ENCODE data around the gene KCNK4. TPM values are rescaled to one million over a fixed set of nuclear protein-coding genes. Genes with fewer than 3 reads are reported as not detected.

KCNK4 gene
- total RNA-seq, 1 experiment from 2014 or later = 1.1 TPM

DNA sequence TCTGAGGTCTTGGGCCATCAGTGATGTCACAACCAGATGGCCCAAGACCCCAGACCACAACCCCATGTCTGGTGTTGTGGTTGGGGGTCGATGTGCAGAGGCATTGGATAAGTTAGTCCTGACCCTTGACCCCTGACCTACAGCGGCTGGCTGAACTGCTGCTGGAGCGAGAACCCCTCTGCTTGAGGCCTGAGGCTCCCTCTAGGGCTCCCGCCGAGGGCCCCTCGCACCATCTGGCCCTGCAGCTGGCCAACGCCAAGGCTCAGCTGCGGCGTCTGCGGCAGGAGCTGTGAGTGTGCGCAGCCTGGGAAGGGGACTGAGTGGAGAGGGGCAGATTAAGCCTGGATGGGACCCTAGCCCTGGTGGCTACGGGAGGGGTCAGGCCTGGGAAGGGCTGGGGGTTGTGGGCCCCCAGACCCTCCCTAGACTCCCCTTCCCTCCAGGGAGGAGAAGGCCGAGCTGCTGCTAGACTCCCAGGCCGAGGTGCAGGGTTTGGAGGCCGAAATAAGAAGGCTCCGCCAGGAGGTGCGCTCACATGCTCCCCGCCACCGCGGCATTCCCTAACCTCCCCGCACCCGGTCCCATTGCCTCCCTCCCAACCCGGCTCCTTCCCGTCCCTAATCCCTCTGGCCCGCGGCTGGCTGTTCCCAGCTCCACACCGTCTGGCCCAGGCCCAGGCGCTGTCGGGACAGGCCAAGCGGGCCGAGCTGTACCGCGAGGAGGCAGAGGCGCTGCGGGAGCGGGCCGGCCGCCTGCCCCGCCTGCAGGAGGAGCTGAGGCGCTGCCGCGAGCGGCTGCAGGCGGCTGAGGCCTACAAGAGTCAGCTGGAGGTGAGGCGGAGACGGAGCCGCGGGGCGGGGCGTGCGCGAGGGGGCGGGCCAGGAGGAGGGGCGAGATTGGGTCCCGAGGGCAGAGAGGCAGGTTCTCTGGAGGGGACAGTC, 51.0 kb downstream of the KCNK4 start:
- intact Hi-C loops (cut with micrococcal nuclease; ENCODE audit: unreplicated experiment) = no loop called here
- POLR2A ChIA-PET = interaction anchor here (0.5 to 0.9 kb wide), 4 partner anchors 15 to 660 kb away, joined by 3 to 7 read pairs (median 4); partner anchors contain the start of genes PRDX5 and TRMT112
- BruUV-seq (replicated peaks) = no TSS peak

DNA sequence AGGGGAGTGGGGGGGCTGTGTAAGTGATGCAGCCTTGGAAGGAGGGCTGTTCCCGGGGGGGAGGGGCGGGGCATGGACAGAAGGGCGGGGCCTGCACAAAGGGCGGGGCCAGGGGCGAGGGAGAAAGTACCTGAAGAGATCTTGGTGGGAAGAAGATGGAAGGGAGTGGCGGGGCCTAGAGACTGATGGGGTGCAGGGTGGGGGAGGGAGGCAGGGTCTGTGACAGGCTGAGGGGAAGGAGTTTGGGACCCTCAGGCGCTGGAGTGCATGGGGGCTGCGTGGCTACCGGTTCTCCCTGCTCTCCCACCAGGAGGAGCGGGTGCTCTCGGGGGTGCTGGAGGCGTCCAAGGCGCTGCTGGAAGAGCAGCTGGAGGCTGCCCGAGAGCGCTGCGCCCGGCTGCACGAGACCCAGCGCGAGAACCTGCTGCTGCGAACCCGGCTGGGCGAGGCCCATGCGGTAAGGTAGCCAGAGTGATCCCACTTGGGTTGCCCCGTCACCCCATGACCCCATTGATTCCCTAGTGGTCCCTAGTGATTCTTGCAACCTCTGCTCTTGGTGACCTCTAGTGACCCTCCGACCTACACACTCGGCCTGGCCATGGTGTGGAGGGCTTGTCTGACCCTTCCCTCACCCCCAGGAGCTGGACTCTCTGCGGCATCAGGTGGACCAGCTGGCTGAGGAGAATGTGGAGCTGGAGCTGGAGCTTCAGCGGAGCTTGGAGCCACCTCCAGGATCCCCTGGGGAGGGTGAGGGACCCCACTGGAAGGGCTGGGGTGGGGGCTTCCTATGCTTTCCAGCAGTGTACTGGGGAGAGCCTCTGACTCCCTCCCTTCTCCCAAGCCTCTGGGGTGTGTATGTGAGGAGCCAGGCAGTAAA, 52.0 kb downstream of the KCNK4 start:
- Histone ChIP-seq H3K27me3 (ENCODE audit: control insufficient read depth, insufficient read depth, low read length) (no peaks in the 10 kb centered on the region), H3K27ac (ENCODE audit: low read length) (peak overlapping the region; percentile 67), H3K4me3 (ENCODE audit: low read depth in 2 of 2, low read length in 2 of 2) (peak overlapping the region; percentile 38 to 60; a peak in 3 of 4 replicates), H3K4me1 (ENCODE audit: control insufficient read depth, insufficient read depth, low read length) (peaks cover 24% of the 10 kb centered on the region), H3K9me3 (ENCODE audit: control insufficient read depth, insufficient read depth, low read depth, low read length) (no peaks in the 10 kb centered on the region), H3K36me3 (ENCODE audit: control insufficient read depth, insufficient read depth, low read length) (no peaks in the 10 kb centered on the region)
- TF ChIP-seq POLR2AphosphoS5 (IDR thresholded peaks at IDR 0.05; ENCODE audit: low read depth, low read length) = 0 out of 2 replicates have a peak, but pooled peaks have one; percentile 5
- TF ChIP-seq, protein P1, sequence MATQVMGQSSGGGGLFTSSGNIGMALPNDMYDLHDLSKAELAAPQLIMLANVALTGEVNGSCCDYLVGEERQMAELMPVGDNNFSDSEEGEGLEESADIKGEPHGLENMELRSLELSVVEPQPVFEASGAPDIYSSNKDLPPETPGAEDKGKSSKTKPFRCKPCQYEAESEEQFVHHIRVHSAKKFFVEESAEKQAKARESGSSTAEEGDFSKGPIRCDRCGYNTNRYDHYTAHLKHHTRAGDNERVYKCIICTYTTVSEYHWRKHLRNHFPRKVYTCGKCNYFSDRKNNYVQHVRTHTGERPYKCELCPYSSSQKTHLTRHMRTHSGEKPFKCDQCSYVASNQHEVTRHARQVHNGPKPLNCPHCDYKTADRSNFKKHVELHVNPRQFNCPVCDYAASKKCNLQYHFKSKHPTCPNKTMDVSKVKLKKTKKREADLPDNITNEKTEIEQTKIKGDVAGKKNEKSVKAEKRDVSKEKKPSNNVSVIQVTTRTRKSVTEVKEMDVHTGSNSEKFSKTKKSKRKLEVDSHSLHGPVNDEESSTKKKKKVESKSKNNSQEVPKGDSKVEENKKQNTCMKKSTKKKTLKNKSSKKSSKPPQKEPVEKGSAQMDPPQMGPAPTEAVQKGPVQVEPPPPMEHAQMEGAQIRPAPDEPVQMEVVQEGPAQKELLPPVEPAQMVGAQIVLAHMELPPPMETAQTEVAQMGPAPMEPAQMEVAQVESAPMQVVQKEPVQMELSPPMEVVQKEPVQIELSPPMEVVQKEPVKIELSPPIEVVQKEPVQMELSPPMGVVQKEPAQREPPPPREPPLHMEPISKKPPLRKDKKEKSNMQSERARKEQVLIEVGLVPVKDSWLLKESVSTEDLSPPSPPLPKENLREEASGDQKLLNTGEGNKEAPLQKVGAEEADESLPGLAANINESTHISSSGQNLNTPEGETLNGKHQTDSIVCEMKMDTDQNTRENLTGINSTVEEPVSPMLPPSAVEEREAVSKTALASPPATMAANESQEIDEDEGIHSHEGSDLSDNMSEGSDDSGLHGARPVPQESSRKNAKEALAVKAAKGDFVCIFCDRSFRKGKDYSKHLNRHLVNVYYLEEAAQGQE (IDR thresholded peaks at IDR 0.05; ENCODE audit: insufficient read depth in 1 of 2, low read depth in 2 of 2, low read length in 1 of 2) = no peak
- ChIA-PET POLR2A (interaction anchor here (0.6 to 0.9 kb wide), 2 partner anchors 14 to 25 kb away, joined by 3 to 7 read pairs; partner anchors contain the start of genes PRDX5 and TRMT112), CTCF (interaction anchor here (0.6 to 2.3 kb wide), 6 partner anchors 10 to 409 kb away, joined by 3 to 33 read pairs (median 11); partner anchors contain the start of genes PRDX5 and TRMT112)
- intact Hi-C loops (cut with micrococcal nuclease; ENCODE audit: unreplicated experiment) = no loop called here
- DNase-seq (ENCODE audit: low read depth, low spot score) = no peak
- peak; percentile 45 for ATAC-seq
- in situ Hi-C loops (cut with HindIII; ENCODE audit: low pct_unique_long_range_greater_than_20kb, low sequenced_read_pairs) = no loop called here
- no TSS peak for BruUV-seq (replicated peaks)

More for the DNA sequence above, 51.0 kb downstream of the KCNK4 start:
- in situ Hi-C loops (cut with HindIII; ENCODE audit: low pct_unique_long_range_greater_than_20kb, low sequenced_read_pairs) = no loop called here
- ATAC-seq = peak; percentile 95
- no peaks in the 10 kb centered on the region for H3K36me3 ChIP-seq (ENCODE audit: control insufficient read depth, insufficient read depth, low read length)
- H3K4me3 ChIP-seq (ENCODE audit: low read depth in 2 of 2, low read length in 2 of 2) = peak overlapping the region; percentile 38 to 60
- DNase-seq (ENCODE audit: low read depth, low spot score) = peak; percentile 43
- H3K4me1 ChIP-seq (ENCODE audit: control insufficient read depth, insufficient read depth, low read length) = peaks cover 22% of the 10 kb centered on the region
- TF ChIP-seq, protein P2, sequence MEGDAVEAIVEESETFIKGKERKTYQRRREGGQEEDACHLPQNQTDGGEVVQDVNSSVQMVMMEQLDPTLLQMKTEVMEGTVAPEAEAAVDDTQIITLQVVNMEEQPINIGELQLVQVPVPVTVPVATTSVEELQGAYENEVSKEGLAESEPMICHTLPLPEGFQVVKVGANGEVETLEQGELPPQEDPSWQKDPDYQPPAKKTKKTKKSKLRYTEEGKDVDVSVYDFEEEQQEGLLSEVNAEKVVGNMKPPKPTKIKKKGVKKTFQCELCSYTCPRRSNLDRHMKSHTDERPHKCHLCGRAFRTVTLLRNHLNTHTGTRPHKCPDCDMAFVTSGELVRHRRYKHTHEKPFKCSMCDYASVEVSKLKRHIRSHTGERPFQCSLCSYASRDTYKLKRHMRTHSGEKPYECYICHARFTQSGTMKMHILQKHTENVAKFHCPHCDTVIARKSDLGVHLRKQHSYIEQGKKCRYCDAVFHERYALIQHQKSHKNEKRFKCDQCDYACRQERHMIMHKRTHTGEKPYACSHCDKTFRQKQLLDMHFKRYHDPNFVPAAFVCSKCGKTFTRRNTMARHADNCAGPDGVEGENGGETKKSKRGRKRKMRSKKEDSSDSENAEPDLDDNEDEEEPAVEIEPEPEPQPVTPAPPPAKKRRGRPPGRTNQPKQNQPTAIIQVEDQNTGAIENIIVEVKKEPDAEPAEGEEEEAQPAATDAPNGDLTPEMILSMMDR (IDR thresholded peaks at IDR 0.05) = peak; percentile 47; the same call in 1 of the 2 replicates
- TF ChIP-seq POLR2AphosphoS5 (IDR thresholded peaks at IDR 0.05; ENCODE audit: low read depth, low read length) (0 out of 2 replicates have a peak, but pooled peaks have one; percentile 55), TCF7L2 (IDR thresholded peaks at IDR 0.05; ENCODE audit: low read depth, low read length) (peak; percentile 28; the same call in 1 of the 2 replicates), SIN3A (IDR thresholded peaks at IDR 0.05; ENCODE audit: borderline replicate concordance, insufficient read depth, low read depth, low read length) (no peak)
- TF ChIP-seq, protein P1 (IDR thresholded peaks at IDR 0.05; ENCODE audit: insufficient read depth in 1 of 2, low read depth in 2 of 2, low read length in 1 of 2) = no peak
- H3K27ac ChIP-seq (ENCODE audit: low read length) = peak overlapping the region; percentile 78
- CTCF ChIA-PET = interaction anchor here (0.6 to 2.3 kb wide), 6 partner anchors 10 to 408 kb away, joined by 3 to 33 read pairs (median 11); partner anchors contain the start of genes PRDX5 and TRMT112
- no peaks in the 10 kb centered on the region for H3K27me3 ChIP-seq (ENCODE audit: control insufficient read depth, insufficient read depth, low read length)
- H3K9me3 ChIP-seq (ENCODE audit: control insufficient read depth, insufficient read depth, low read depth, low read length) = no peaks in the 10 kb centered on the region
